Measurements from ENCODE around the gene YIPF1. TPM values are rescaled to one million over a fixed set of nuclear protein-coding genes. Genes with fewer than 3 reads are reported as not detected.
"Not testable (repeated sequence)": the region's sequence is repeated elsewhere in the genome, so short reads cannot be mapped to it uniquely, and the experiment has no call there.

YIPF1 gene
- polyA plus RNA-seq, 1 donor: 13.8 TPM

DNA sequence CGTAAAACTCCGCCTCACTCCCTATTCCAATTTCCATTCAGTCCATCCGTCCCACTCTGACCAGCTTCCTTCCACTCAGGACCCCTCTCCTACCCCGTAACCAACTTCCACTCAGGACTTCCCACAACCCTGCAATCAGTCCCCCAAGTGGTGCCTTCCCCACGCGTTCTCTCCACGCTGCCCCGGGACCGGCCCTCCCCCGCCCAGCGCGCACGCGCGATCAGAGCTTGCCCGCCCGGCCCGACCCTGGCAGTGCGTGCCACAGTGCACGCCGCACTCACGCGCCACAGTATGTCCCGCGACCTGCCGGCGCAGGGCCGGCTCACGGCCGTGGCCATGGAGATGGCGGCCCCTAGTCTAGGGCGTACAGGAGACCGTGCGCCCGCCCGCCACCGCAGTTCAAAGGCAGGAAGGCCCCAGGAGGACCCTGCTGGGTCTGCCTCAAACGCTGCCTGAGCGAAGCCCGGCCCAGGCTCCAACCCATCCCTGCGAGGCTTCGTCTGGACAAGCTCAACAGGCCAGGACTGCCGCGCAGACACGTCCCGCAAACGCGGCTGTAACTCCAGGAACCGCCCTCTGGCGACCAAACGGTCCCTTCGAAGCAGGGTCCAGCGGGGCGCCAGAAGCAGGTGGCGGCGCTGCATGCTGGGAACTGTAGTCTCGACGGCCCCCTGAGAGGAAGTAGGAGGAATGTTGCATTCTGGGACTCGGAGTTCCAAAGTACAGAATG, 51.5 kb downstream of the YIPF1 start, which contains the start of gene NDC1:
NDC1 (minus strand) TSS at position 373 of the 730 bp plus-strand sequence; CDS start at position 338, 35 bp downstream.
- peak; percentile 94 for DNase-seq (ENCODE audit: low read depth)

DNA sequence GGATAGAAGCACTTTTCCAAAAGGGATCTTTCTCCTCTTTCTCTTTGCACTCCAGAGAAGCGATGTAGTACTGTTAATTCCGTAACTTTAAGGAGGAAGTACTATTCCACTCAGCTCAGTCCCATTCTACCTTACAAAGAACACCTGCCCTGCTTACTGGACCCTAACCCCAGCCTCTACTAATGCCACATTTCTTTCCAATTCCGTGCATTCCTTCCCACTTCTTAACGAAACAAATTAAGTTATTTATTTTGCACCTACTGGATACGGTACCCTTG, 52.0 kb downstream of the YIPF1 start:
- DNase-seq (ENCODE audit: low read depth): no peak

DNA sequence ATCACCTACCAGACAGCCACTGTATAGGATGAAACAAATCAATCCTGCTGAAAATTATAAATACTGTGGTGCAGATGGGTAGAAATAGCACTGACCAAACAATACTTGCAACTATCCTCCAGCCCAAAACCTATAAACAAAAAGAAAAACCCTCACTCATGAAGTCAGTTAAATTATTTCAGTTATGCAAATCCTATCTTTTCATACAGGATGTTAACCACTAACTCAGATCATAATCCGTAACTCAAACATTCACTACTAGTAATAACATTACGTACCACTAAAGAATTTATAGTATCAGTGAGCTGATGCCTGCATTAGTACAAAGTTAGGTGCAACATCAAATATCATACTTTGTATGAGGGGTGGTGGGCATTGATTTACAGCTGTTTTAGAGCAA, 54.1 kb downstream of the YIPF1 start:
- DNase-seq (ENCODE audit: low read depth): no peak

DNA sequence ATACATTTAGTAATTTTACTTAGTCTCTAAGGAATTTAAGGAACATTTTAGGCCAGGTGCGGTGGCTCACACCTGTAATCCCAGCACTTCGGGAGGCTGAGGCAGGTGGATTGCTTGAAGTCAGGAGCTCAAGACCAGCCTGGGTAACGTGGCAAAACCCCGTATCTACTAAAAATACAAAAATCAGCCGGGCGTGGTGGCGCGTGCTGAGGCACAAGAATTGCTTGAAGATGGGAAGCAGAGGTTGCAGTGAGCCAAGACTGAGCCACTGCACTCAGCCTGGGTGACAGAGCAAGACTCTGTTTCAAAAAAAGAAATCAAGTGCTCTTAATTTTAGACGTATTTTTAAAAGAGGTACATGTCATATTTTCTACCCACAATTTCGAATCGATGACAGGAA, 54.8 kb downstream of the YIPF1 start:
- DNase-seq (ENCODE audit: low read depth): no peak

DNA sequence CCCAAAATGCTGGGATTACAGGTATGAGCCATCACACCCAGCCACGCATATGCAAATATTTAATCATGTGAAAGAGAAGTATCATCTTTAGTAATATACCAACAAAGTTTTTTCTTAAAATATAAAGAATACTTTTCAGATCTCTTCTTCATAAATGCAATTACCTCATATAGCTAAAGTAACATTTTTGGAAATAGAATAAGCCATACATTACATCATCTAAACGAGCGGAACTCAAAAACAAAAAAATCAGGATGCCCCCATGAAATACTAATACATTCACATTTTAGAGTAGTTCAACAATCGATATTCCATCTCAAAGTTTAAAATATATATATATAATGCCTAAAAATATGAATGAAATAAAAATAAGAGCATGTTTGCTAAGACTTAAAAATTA, 56.2 kb downstream of the YIPF1 start:
- DNase-seq (ENCODE audit: low read depth): no peak

DNA sequence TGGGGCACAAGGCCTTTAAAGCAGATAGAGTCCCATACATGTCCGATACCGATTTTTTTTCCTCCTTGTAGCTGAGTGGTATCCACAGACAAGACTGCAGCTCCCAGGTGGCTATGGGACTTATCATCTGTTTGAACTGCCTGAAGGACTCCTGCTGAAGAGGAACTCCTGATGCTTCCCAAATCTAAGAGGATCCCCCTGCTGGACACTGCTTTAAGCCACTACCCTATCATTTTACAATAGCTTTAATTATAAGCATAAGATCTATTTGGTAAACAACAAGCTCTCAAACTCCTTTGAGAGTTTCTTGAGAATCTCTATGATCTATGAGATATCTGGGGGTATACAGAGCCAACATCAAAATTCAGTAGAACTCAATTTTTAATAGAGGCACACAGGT, 63.2 kb downstream of the YIPF1 start:
- DNase-seq (ENCODE audit: low read depth): no peak

DNA sequence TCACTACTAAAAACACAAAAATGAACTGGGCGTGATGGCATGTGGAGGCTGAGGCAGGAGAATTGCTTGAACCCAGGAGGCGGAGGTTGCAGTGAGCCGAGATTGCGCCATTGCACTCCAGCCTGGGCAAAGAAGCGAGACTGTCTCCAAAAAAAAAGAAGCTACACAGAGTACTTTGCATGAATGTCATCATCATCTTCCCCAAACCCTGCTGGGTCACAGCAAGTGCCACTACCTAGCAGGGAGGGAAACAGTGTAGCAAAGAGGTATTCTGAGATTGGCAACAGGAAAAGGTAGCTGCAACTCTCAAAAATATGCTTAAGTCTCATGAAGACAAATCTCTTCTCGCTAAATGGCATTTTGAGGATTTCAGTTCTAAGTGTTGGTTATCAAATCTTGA, 64.3 kb downstream of the YIPF1 start:
- no peak for DNase-seq (ENCODE audit: low read depth)

DNA sequence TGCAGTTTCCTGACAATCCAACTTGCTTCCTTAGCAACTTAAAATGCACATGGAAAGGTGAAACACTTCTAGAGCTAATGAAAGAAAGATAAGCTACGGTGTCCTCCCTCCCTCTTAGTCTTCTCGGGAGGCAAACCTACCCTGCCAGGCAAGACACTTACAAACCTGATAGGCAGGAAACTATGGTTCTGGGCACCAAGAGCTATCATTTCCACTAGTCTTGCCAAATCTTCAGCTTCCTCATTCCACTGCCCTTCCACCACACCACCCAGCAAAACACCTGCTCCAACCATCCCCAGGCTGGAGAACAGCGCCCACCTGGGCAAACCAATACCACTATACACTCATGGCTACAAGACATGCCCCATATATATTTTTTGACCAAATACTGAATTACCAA, 66.7 kb downstream of the YIPF1 start:
- DNase-seq (ENCODE audit: low read depth): no peak

DNA sequence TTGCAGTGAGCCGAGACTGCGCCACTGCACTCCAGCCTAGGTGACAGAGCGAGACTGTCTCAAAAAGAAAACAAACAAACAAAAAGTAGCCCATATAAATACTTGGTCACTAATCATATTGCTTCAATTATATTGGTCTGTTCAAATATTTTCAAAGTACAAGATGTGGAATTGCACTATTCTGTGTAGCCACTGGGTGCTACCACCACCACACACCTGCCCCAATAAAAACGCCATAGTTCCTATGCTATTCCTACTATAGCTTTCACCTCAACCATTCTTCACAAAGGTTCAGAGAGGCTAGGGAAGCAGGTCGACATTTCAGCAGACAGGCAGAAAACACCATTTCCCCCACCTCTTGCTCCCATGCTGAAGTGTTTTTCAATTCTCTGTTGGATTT, 68.2 kb downstream of the YIPF1 start:
- DNase-seq (ENCODE audit: low read depth): no peak

DNA sequence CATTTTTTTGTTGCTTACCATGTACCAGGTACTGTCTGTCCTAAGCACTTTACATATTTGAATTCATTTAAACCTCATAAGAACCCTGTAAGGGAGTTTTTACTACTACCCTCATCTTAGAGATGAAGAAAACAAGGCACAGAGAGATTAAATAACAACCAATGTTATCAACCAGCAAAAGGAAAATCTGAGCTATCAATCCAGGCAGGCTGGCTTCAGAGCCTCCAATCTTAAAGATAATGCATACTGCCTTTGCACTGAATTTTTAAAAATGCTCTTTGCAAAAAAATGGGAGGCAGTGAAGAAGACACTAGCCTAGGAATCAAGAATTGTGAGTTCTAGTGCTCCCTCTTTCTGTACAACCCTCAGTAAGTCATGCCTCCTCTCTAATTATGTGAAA, 70.2 kb downstream of the YIPF1 start:
- no peak for DNase-seq (ENCODE audit: low read depth)

DNA sequence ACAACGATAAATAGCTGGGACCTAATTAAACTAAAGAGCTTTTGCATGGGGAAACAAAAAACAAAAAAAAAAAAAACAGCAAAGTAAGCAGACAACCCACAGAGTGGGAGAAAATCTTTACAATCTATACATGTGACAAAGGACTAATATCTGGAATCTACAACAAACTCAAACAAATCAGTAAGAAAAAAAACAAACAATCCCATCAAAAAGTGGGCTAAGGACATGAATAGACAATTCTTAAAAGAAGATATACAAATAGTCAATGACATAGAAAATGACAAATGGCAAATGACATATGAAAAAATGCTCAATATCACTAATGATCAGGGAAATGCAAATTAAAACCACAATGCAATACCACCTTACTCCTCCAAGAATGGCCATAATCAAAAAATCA, 73.0 kb downstream of the YIPF1 start:
- not testable (repeated sequence) for DNase-seq (ENCODE audit: low read depth)

DNA sequence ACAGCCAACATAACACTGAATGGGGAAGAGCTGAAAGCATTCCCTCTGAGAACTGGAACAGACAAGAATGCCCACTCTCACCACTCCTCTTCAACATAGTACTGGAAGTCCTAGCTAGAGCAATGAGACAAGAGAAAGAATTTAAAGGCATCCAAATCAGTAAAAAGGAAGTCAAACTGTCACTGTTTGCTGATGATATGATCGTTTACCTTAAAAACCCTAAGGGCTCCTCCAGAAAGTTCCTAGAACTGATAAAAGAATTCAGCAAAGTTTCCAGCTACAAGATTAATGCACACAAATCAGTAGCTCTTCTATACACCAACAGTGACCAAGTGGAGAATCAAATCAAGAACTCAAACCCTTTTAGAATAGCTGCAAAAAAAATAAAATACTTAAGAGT, 74.1 kb downstream of the YIPF1 start:
- not testable (repeated sequence) for DNase-seq (ENCODE audit: low read depth)

DNA sequence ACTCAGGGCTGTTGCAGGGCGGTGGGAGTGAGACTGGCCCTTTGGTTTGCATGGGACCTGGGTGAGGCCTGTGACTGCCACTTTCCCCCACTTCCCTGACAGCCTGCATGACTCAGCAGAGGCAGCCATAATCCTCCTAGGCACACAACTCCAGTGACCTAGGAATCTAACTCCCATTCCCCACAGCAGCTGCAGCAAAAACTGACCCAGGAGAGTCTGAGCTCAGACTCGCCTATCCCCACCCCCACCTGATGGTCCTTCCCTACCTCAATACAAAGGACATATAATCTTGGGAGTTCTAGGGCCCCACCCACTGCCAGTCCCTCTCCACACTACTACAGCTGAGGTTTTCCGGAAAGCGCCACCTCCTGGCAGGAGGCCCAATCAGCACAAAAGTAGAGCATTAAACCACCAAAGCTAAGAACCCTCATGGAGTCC, 78.2 kb downstream of the YIPF1 start:
- DNase-seq (ENCODE audit: low read depth): no peak

DNA sequence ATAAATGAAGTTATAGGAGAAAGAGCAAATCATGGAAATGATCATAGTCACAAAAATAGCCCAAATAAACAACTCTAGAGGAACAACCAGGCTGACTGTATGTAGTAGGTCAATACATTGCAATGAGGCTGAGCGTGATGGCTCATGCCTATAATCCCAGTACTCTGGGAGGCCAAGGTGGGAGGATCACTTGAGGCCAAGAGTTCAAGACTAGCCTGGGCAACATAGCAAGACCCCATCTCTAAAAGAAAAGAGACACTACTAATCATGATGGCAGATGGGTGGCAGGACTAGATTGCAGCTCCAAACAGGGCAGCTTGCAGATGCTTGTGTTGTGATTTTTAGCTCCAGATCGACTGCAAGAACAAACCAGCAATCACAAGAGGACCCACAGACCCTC, 79.1 kb downstream of the YIPF1 start:
- DNase-seq (ENCODE audit: low read depth): no peak

DNA sequence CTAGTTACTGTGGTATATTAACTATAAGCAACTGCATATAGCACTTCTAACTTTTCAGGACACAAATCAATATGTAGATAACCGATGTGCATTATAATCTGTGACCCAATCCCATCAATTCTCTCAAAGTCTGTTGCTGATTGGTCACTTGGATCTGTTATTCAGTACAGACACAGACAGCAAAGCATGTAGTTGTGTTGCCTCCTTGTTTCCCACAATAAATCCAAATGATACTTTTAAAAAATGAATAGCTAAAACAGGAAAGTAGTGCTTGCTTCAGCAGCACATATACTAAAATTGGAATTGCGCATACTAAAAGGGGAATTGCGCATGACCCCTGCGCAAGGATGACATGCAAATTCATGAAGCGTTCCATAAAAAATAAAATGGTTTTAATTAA, 79.6 kb downstream of the YIPF1 start:
- DNase-seq (ENCODE audit: low read depth): no peak

DNA sequence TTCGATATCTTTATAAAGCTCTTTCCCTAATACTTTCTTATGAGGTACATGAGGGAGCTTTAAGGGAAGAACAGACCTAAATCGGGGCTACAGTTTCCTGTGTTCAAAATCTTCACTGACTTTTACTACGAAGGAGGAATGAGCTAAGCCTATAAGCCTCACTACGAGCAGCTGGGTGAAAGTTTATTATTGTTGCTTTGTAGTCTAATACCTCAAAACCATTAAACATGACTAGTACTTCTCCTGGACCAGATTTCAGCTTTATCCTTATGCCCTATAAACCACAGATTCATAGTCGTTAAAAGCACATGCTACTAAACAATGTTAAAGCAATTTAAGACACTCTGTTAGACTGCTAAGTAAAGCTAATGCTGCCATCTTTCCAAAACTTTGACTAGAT, 81.7 kb downstream of the YIPF1 start:
- no peak for DNase-seq (ENCODE audit: low read depth)

DNA sequence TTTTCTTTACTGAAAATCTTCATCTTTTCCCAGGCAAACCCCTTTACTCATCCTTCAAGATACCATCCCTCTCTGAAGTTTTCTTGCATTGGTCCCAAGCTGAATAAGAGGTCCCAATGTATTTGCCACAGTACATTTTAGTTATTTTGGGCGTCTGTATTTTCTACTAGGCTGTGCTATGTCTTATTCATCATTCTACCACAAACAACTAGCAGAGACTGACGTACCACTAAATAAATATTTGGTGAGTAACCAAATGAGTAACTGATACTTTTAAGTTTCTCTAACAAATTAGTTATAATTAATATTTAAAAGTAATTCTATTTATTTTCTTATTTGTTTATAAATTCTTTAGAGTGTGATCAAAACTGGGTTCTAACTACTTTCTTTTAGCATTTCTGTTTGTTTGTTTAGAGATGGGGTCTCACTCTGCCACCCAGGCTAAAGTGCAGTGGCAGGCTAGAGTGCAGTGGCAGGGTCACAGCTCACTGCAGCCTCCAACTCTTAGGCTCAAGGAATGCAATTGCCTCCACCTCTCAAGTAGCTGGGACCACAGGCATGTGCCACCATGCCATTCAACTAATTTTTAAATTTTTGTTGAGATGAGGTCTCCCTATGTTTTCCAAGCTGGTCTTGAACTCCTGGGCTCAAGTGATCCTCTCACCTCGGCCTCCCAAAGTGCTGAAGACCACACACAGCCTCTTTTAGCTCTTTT, 84.6 kb downstream of the YIPF1 start:
- no peak for DNase-seq (ENCODE audit: low read depth)

DNA sequence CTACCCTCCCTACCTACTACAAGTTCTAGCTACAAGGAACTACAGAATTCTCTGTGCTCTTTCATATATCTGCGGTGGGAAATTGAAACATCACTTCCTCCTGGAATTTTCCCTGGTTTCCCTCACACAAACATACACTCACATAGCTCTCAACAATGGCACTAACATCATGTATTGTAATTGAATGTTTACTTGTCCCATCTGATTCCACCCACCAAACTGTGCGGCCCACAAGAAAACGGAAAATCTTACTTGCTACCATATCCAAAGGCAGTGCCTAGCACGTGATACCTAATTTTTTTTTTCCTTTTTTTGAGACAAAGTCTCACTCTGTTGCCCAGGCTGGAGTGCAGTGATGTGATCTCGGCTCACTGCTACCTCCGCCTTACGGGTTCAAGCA, 85.4 kb downstream of the YIPF1 start:
- no peak for DNase-seq (ENCODE audit: low read depth)

Other genes with a start within 250 kb of the YIPF1 start
- 0.06 TPM for gene GLIS1, start 150.6 kb downstream of the YIPF1 start, polyA plus RNA-seq (ENCODE audit: insufficient read length)
- 9.3 TPM for gene NDC1, start 51.5 kb downstream of the YIPF1 start, polyA plus RNA-seq (ENCODE audit: insufficient read length)
- 0.37 TPM for gene DIO1, start 4.4 kb upstream of the YIPF1 start, polyA plus RNA-seq (ENCODE audit: insufficient read length)
- gene IFT25, start 55.9 kb upstream of the YIPF1 start, polyA plus RNA-seq (ENCODE audit: insufficient read length): 22.2 TPM
- 21.0 TPM for gene LRRC42, start 56.6 kb upstream of the YIPF1 start, polyA plus RNA-seq (ENCODE audit: insufficient read length)
- gene LDLRAD1, start 128.4 kb upstream of the YIPF1 start, polyA plus RNA-seq (ENCODE audit: insufficient read length): not detected
- gene TMEM59, start 163.4 kb upstream of the YIPF1 start, polyA plus RNA-seq (ENCODE audit: insufficient read length): 137 TPM
- 5.4 TPM for gene TCEANC2, start 163.8 kb upstream of the YIPF1 start, polyA plus RNA-seq (ENCODE audit: insufficient read length)

All from forelimb muscle (tissue), 1 donor.